GM12891 (cell line): ENCODE results near the gene ATP13A3.

Source experiments
- POLR2A ChIP-seq: IDR thresholded peaks from 2 replicates; pipeline ENCODE4 v1.6.1; 2011; ENCODE audit warnings: low read depth, low read length, control low read depth
- POLR2AphosphoS5 ChIP-seq: IDR thresholded peaks from 2 replicates; pipeline ENCODE4 v1.6.1; 2011; ENCODE audit warnings: low read depth, low read length, control low read depth
- POU2F2 ChIP-seq: IDR thresholded peaks from 2 replicates; pipeline ENCODE4 v1.6.1; 2011; ENCODE audit warnings: low read depth, mild to moderate bottlenecking, control low read depth, low read length, moderate library complexity

DNA sequence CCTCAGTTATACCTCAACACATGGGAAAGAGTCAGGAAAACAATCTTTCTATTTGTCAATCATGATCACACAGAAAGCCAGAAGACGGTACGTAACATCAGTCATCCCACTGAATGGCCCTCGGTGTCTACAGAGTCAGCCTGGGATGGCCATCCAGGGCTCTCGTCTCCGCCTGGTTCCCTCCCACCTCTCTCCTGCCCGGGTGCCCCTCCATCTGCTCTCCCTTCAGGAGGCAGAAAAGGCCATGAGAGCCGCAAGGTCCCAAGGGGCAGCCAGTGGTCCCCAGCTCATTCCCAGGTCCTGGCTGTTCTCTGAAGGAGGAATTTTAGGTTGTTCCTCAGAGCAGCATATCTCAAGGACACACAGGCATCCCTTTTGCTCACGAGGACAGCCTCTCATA lies 112.9 kb downstream of the ATP13A3 start:
- TF ChIP-seq POLR2A, result no peak
- no peak for TF ChIP-seq POLR2AphosphoS5
- no peak for TF ChIP-seq POU2F2
